ENCODE results near the gene ADAMTS16. TPM values are rescaled to one million over a fixed set of nuclear protein-coding genes. Genes with fewer than 3 reads are reported as not detected.

The ADAMTS16 gene
- 7.5 TPM for total RNA-seq
- polyA plus RNA-seq (ENCODE audit: insufficient read depth, low read depth, low replicate concordance), result 5.6 TPM
- long read RNA-seq, donor 1, full-length matches to known transcripts, result 2 of 2 reads
- long read RNA-seq, donor 1, partial matches to known transcripts, result 0 of 2 reads
- long read RNA-seq, donor 1, other reads (novel, unspliced or antisense), result 0 of 2 reads
- long read RNA-seq, donor 2, full-length matches to known transcripts, result 5 of 5 reads
- long read RNA-seq, donor 2, partial matches to known transcripts, result 0 of 5 reads
- long read RNA-seq, donor 2, other reads (novel, unspliced or antisense), result 0 of 5 reads
- long read RNA-seq, donor 3, full-length matches to known transcripts, result 1 of 32 reads
- long read RNA-seq, donor 3, partial matches to known transcripts, result 31 of 32 reads
- long read RNA-seq, donor 3, other reads (novel, unspliced or antisense), result 0 of 32 reads
- long read RNA-seq, donor 4, full-length matches to known transcripts, result 9 of 9 reads
- long read RNA-seq, donor 4, partial matches to known transcripts, result 0 of 9 reads
- long read RNA-seq, donor 4, other reads (novel, unspliced or antisense), result 0 of 9 reads
- long read RNA-seq, donor 5, result 0 reads
- long read RNA-seq, donor 6, full-length matches to known transcripts, result 1 of 1 reads
- long read RNA-seq, donor 6, partial matches to known transcripts, result 0 of 1 reads
- long read RNA-seq, donor 6, other reads (novel, unspliced or antisense), result 0 of 1 reads
- long read RNA-seq, donor 7, partial matches to known transcripts, result 2 of 2 reads
- long read RNA-seq, donor 7, other reads (novel, unspliced or antisense), result 0 of 2 reads
- long read RNA-seq, donor 8, full-length matches to known transcripts, result 2 of 2 reads
- long read RNA-seq, donor 8, partial matches to known transcripts, result 0 of 2 reads
- long read RNA-seq, donor 8, other reads (novel, unspliced or antisense), result 0 of 2 reads
- long read RNA-seq, donor 9, partial matches to known transcripts, result 0 of 1 reads
- long read RNA-seq, donor 9, other reads (novel, unspliced or antisense), result 0 of 1 reads
- long read RNA-seq, donor 10, full-length matches to known transcripts, result 6 of 6 reads
- long read RNA-seq, donor 10, partial matches to known transcripts, result 0 of 6 reads
- long read RNA-seq, donor 10, other reads (novel, unspliced or antisense), result 0 of 6 reads

- Histone ChIP-seq H3K9ac (ENCODE audit: low read length in 3 of 3) (peak within 1 kb of the TSS; percentile 67 to 77 (median 73)), H3K9me3 (ENCODE audit: control insufficient read depth in 2 of 3, insufficient read depth in 1 of 3, low read length in 3 of 3) (no peaks in the 10 kb centered on the region), H3K27me3 (ENCODE audit: control insufficient read depth, insufficient read depth, low read length) (peaks cover 8% of the 10 kb centered on the region), H3K36me3 (ENCODE audit: control insufficient read depth in 2 of 3, insufficient read depth in 3 of 3, low read length in 3 of 3) (no peaks in the 10 kb centered on the region), H3K27ac (ENCODE audit: low read depth in 2 of 2, low read length in 2 of 2) (peak within 1 kb of the TSS; percentile 43 to 60), H3K4me3 (ENCODE audit: low read length in 3 of 3) (peak within 1 kb of the TSS; percentile 64 to 84 (median 77)), H3K4me1 (ENCODE audit: control insufficient read depth in 2 of 3, insufficient read depth in 2 of 3, low read depth in 1 of 3, low read length in 3 of 3) (peaks cover 0 to 5% (median 5%) of the 10 kb centered on the region in 3 donors)
- intact Hi-C loops (cut with DNase I), result loop anchor here (5.0 kb wide), 1 partner anchor 277 kb away; no protein-coding TSS in a partner anchor
- no peak for TF ChIP-seq CTCF (IDR thresholded peaks at IDR 0.05; ENCODE audit: borderline replicate concordance, extremely low read depth, insufficient read depth)
- DNase-seq (peak in 4 of 5 donors; percentile 63 to 81 (median 70)), FAIRE-seq (no peak)
These were observed at the start of gene ADAMTS16 for GRCh38 chr5:5139777-5140478. Gene ADAMTS16 (plus strand): TSS chr5:5140330. CDS start chr5:5140468, 138 bp downstream.

- intact Hi-C loops (cut with DNase I), result no loop called here
- no peak overlapping the region for H3K9ac ChIP-seq (ENCODE audit: low read length in 3 of 3)
- no peaks in the 10 kb centered on the region for H3K27me3 ChIP-seq (ENCODE audit: control insufficient read depth, insufficient read depth, low read length)
- no peak for TF ChIP-seq CTCF (IDR thresholded peaks at IDR 0.05; ENCODE audit: borderline replicate concordance, extremely low read depth, insufficient read depth)
- peaks cover 0 to 3% (median 0%) of the 10 kb centered on the region in 3 donors for H3K9me3 ChIP-seq (ENCODE audit: control insufficient read depth in 2 of 3, insufficient read depth in 1 of 3, low read length in 3 of 3)
- DNase-seq, result no peak
- no peaks in the 10 kb centered on the region for H3K36me3 ChIP-seq (ENCODE audit: control insufficient read depth in 2 of 3, insufficient read depth in 3 of 3, low read length in 3 of 3)
- H3K4me1 ChIP-seq (ENCODE audit: control insufficient read depth in 2 of 3, insufficient read depth in 2 of 3, low read depth in 1 of 3, low read length in 3 of 3), result no peaks in the 10 kb centered on the region
- no peak for FAIRE-seq
- H3K27ac ChIP-seq (ENCODE audit: low read depth in 2 of 2, low read length in 2 of 2), result no peak overlapping the region
- H3K4me3 ChIP-seq (ENCODE audit: low read length in 3 of 3), result no peak overlapping the region
These were observed 48.0 kb upstream of the ADAMTS16 start for GRCh38 chr5:5092149-5092548.

- no peak overlapping the region for H3K9ac ChIP-seq (ENCODE audit: low read length in 3 of 3)
- no peak for FAIRE-seq
- H3K9me3 ChIP-seq (ENCODE audit: control insufficient read depth in 2 of 3, insufficient read depth in 1 of 3, low read length in 3 of 3), result no peaks in the 10 kb centered on the region
- no peak overlapping the region for H3K4me3 ChIP-seq (ENCODE audit: low read length in 3 of 3)
- no peak for TF ChIP-seq CTCF (IDR thresholded peaks at IDR 0.05; ENCODE audit: borderline replicate concordance, extremely low read depth, insufficient read depth)
- H3K36me3 ChIP-seq (ENCODE audit: control insufficient read depth in 2 of 3, insufficient read depth in 3 of 3, low read length in 3 of 3), result no peaks in the 10 kb centered on the region
- no peaks in the 10 kb centered on the region for H3K4me1 ChIP-seq (ENCODE audit: control insufficient read depth in 2 of 3, insufficient read depth in 2 of 3, low read depth in 1 of 3, low read length in 3 of 3)
- no peak for DNase-seq
- no peak overlapping the region for H3K27ac ChIP-seq (ENCODE audit: low read depth in 2 of 2, low read length in 2 of 2)
- intact Hi-C loops (cut with DNase I), result no loop called here
- H3K27me3 ChIP-seq (ENCODE audit: control insufficient read depth, insufficient read depth, low read length), result no peaks in the 10 kb centered on the region
These were observed 39.5 kb upstream of the ADAMTS16 start for GRCh38 chr5:5100635-5101034.
